Measurements from ENCODE around the gene TEX2. TPM values are rescaled to one million over a fixed set of nuclear protein-coding genes. Genes with fewer than 3 reads are reported as not detected.

The TEX2 gene
- total RNA-seq, 2 experiments from 2014 or later: 14.0 to 14.5 TPM

DNA sequence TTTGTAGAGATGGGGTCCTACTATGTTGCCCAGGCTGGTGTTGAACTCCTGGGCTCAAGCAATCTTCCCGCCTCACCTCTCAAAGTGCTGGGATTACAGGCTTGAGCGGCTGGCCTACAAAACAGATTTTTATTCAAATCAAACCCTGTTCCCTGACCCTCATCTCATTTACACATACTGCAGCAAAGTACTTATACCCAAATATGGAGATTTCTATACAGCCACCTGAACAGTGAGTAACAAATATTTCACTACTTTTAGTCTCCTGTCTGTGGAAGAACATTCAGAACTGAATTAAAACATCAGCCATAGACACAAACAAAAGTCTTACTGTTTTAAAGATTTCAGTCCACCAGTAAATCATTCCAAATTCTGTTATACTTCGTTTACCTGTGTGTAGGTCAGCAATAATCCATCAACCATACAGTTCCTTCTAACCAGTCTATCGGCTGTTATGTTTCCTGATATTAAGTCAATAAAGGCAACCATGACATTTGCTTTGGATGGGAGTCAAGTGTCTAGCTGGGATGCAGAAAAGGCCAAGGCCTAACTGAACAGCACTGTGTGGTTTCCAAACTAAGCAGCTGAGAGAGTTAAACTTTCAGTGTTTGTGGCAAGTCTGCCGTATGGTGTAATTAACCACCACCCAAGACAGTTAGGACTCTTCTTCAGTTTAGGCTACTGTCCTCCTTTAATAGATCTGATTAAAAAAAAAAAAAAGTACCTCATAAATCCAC is 155.4 kb downstream of the TEX2 start:
- H3K27ac Mint-ChIP-seq: peak overlapping the region; percentile 83
- no peak for DNase-seq
- peak; percentile 35 for ATAC-seq
- peaks cover 53% of the 10 kb centered on the region for H3K4me1 Mint-ChIP-seq (ENCODE audit: low read depth)
- CTCF ChIA-PET: no interaction called here
- no peaks in the 10 kb centered on the region for H3K27me3 Mint-ChIP-seq
- intact Hi-C loops (cut with micrococcal nuclease): no loop called here
- no peaks in the 10 kb centered on the region for H3K9me3 Mint-ChIP-seq
- TF ChIP-seq, protein P1, sequence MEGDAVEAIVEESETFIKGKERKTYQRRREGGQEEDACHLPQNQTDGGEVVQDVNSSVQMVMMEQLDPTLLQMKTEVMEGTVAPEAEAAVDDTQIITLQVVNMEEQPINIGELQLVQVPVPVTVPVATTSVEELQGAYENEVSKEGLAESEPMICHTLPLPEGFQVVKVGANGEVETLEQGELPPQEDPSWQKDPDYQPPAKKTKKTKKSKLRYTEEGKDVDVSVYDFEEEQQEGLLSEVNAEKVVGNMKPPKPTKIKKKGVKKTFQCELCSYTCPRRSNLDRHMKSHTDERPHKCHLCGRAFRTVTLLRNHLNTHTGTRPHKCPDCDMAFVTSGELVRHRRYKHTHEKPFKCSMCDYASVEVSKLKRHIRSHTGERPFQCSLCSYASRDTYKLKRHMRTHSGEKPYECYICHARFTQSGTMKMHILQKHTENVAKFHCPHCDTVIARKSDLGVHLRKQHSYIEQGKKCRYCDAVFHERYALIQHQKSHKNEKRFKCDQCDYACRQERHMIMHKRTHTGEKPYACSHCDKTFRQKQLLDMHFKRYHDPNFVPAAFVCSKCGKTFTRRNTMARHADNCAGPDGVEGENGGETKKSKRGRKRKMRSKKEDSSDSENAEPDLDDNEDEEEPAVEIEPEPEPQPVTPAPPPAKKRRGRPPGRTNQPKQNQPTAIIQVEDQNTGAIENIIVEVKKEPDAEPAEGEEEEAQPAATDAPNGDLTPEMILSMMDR (IDR thresholded peaks at IDR 0.05): no peak
- peaks cover 3% of the 10 kb centered on the region for H3K36me3 Mint-ChIP-seq (ENCODE audit: low read depth)
- no peak overlapping the region for H3K4me3 Mint-ChIP-seq
- POLR2A ChIA-PET: interaction anchor here (0.8 to 1.6 kb wide), 3 partner anchors 8 to 274 kb away, joined by 3 to 7 read pairs (median 4); no protein-coding TSS in a partner anchor

DNA sequence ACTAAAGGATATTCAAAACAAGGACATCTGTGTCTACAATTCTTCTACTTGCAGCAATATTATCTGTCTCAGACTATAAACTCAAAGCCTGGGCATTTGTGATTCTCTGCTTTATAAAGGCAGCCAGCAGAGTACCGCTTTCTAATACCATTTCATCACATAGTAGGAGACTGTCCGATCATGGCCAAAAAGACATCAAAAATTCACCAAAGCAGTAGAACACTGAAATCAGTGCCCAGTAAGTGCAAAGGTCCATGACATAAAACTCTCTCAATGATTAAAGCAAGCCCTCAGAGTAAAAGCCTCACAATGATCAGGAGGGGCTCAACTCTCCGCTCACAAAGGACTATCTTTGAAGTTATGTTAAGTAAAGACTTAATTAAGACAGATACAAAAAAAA is 156.1 kb downstream of the TEX2 start:
- H3K27me3 Mint-ChIP-seq: no peaks in the 10 kb centered on the region
- no peak for ATAC-seq
- ChIA-PET CTCF (interaction anchor here (1.4 kb wide), 1 partner anchor 27 kb away, joined by 7 read pairs; no protein-coding TSS in a partner anchor), POLR2A (interaction anchor here (1.2 to 1.6 kb wide), 3 partner anchors 9 to 14 kb away, joined by 5 to 7 read pairs (median 5); no protein-coding TSS in a partner anchor)
- intact Hi-C loops (cut with micrococcal nuclease): no loop called here
- H3K4me3 Mint-ChIP-seq: no peak overlapping the region
- H3K9me3 Mint-ChIP-seq: no peaks in the 10 kb centered on the region
- peaks cover 59% of the 10 kb centered on the region for H3K4me1 Mint-ChIP-seq (ENCODE audit: low read depth)
- no peak for DNase-seq
- peak overlapping the region; percentile 83 for H3K27ac Mint-ChIP-seq
- peaks cover 4% of the 10 kb centered on the region for H3K36me3 Mint-ChIP-seq (ENCODE audit: low read depth)
- TF ChIP-seq, protein P1 (IDR thresholded peaks at IDR 0.05): no peak

DNA sequence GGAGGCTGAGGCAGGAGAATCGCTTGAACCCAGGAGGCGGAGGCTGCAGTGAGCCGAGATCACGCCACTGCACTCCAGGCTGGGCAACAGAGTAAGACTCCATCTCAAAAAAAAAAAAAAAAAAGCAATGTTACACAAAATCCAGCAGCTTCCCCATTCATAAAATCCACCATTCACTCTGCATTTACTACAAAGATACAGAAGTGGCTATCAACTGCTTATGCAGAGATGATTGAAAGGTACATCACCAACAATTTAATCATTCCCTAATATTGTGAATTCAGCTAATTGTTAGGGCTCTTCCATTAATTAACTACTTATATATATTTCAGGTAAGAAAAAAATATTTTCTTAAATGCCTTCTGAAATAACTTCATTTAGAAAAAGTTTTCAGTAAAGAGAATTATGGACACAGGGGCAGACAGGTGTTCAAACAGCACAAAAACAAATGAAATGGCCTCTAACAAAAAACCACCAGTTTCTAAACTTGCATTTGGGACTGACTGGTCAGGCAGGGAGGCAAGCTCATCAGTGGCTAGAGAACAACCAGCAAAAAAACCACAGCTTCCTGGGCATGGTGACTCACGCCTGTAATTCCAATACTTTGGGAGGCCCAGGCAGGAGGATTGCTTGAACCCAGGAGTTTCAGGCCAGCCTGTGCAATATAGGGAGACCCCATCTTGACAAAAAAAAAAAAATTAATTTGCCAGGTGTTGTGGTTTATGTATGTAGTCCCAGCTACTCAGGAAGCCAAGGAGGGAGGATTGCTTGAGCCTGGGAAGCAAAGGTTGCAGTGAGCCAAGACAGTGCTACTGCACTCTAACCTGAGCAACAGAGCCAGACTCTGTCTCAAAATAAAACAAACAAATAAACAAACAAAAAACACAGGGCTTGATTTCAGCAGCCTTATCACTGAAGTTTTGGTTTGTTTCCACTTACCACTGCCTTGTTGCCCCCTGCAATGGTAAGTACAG is 159.4 kb downstream of the TEX2 start:
- intact Hi-C loops (cut with micrococcal nuclease): no loop called here
- no peak overlapping the region for H3K4me3 Mint-ChIP-seq
- H3K9me3 Mint-ChIP-seq: no peaks in the 10 kb centered on the region
- peak overlapping the region; percentile 12 for H3K27ac Mint-ChIP-seq
- TF ChIP-seq, protein P1 (IDR thresholded peaks at IDR 0.05): no peak
- H3K27me3 Mint-ChIP-seq: no peaks in the 10 kb centered on the region
- ChIA-PET CTCF (interaction anchor here (0.6 to 1.8 kb wide), 4 partner anchors 12 to 104 kb away, joined by 3 to 9 read pairs (median 7); no protein-coding TSS in a partner anchor), POLR2A (interaction anchor here (0.8 to 1.9 kb wide), 3 partner anchors 11 to 23 kb away, joined by 3 to 5 read pairs (median 4); no protein-coding TSS in a partner anchor)
- H3K4me1 Mint-ChIP-seq (ENCODE audit: low read depth): peaks cover 57% of the 10 kb centered on the region
- ATAC-seq (no peak), DNase-seq (no peak)
- H3K36me3 Mint-ChIP-seq (ENCODE audit: low read depth): peaks cover 6% of the 10 kb centered on the region

DNA sequence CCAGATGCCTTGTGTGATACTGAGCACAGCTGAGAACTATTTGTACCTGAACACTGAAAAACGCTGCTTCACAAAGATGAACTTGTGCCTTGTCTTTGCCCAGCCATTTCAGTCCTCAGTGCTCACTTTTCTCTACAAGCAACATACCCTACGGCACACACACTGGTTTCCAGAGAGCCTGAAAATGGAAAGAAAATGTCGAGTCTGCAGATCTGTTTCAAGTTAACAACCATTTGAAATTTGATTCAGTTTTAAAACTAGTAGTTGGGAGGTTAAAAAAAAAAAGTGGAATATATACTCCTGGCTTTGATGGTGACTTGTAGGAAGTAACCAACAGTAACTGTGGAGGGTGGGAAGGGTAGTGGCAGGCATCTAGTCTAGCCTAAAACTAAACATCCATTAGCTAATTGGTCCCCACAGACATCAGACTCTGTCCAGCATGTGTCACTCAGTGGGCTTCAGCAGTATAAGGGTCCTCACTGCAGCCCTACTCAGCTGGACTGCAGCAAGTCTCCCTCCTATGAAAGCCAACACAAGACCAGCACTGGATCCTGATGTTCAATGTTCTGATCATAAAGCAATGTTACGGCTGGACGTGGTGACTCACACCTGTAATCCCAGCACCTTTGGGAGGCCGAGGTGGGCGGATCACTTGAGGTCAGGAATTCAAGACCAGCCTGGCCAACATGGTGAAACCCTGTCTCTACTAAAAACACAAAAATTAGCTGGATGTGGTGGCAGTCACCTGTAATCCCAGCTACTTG is 160.3 kb downstream of the TEX2 start:
- ChIA-PET CTCF (interaction anchor here (0.8 to 1.8 kb wide), 3 partner anchors 13 to 78 kb away, joined by 3 to 9 read pairs (median 7); no protein-coding TSS in a partner anchor), POLR2A (interaction anchor here (1.5 to 1.9 kb wide), 2 partner anchors 13 to 22 kb away, joined by 4 to 5 read pairs; no protein-coding TSS in a partner anchor)
- Mint-ChIP-seq H3K27ac (no peak overlapping the region), H3K36me3 (ENCODE audit: low read depth) (peaks cover 6% of the 10 kb centered on the region), H3K27me3 (no peaks in the 10 kb centered on the region), H3K4me3 (no peak overlapping the region), H3K9me3 (no peaks in the 10 kb centered on the region), H3K4me1 (ENCODE audit: low read depth) (peaks cover 54% of the 10 kb centered on the region)
- intact Hi-C loops (cut with micrococcal nuclease): no loop called here
- DNase-seq (no peak), ATAC-seq (no peak)
- TF ChIP-seq, protein P1 (IDR thresholded peaks at IDR 0.05): no peak
